HL-60/S4 treated with phorbol 12-myristate 13-acetate at 8.2 ng/mL for 4 days and 3 days (cell line): ENCODE results near the gene CADPS2.

Source experiments
- in situ Hi-C: fragments of 300-500 bp; cut with MboI; formaldehyde crosslinking; loops from 2 replicates; pipeline ENCODE4 v1.15.0; 2022; ENCODE audit warnings: low sequenced_read_pairs

The CADPS2 gene

GRCh38 chr7:122789156-122789555 lies 97.1 kb downstream of the CADPS2 start:
- in situ Hi-C loops: no loop called here

GRCh38 chr7:122770686-122771335 lies 115.4 kb downstream of the CADPS2 start:
- in situ Hi-C loops: no loop called here

DNA sequence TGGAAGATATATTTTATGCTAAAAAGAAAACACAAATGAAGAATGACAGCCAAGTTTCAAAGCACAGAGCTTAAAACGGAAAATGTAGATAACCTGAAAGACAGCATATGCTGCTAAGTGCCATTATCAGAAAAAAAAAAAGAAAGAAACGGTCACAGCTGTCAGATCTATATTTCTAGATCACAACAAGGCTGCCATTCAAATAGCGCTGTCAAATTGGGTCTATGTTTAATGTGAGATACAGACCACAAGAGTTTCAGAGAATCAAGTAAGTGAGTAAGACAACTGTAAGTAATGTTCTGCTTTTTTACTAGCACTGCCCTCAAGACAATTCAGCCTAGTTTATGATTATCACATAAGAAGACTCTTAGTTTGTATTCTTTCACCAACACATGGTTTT lies 117.4 kb downstream of the CADPS2 start:
- in situ Hi-C loops: no loop called here

GRCh38 chr7:122767339-122767738 lies 118.9 kb downstream of the CADPS2 start:
- in situ Hi-C loops: no loop called here

DNA sequence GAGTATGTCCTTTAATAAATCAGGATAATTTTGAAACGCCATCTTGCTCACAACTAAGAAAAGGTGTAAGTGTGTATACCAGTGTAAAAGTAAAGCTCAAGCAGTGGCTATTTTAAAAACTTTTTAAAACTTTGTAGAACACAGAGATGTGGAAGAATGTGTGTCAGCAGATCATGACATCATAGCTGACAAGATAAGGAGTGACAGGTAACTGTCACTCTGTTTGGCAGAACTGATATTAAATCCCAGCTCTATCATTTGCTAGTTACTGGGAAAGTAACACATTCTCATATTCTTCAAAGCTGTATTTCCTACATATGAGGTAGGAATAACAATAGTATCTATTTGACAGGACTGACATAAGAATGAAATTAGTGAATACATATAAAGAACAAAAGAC lies 119.7 kb downstream of the CADPS2 start:
- in situ Hi-C loops: no loop called here

DNA sequence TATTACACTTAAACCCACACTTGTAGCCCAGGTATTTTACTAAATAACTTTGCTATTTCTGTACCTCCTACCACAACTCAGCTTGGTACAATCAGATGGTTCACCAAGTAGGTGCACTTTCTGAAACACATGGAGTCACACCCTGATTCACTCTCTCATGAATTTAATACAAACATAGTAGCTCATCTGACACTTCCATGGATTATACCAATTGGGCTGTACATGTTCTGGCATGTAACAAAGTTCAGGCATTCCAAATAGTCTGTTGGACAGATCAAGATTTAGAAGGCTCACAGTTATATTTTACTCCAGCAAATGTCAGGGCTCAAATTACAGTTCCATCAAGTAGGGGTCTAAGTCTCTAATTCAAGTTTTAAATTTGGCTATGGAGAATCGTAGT lies 121.4 kb downstream of the CADPS2 start:
- in situ Hi-C loops: no loop called here

- in situ Hi-C loops: no loop called here
These were observed 122.2 kb downstream of the CADPS2 start for GRCh38 chr7:122764020-122764419.

DNA sequence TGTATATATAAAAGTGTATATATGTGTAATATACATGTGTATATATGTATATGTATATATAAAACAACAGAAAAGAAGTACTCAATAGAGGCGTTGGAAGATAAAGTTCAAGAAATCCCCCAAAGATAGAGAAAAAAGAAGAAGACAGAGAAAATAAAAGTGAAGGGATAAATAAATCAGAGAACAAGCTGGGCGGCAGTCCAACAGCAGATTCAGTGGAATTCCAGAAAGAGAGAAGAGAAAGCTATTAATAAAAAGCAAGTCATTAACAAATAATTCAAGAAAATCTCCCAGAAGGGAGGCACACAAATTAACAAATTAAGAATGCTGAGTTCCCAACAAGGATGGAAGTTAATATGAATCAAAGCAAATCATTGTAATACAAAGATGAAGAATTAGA lies 124.2 kb downstream of the CADPS2 start:
- in situ Hi-C loops: no loop called here

GRCh38 chr7:122758501-122758900 lies 127.8 kb downstream of the CADPS2 start:
- in situ Hi-C loops: no loop called here

GRCh38 chr7:122756860-122757259 lies 129.4 kb downstream of the CADPS2 start:
- in situ Hi-C loops: no loop called here

DNA sequence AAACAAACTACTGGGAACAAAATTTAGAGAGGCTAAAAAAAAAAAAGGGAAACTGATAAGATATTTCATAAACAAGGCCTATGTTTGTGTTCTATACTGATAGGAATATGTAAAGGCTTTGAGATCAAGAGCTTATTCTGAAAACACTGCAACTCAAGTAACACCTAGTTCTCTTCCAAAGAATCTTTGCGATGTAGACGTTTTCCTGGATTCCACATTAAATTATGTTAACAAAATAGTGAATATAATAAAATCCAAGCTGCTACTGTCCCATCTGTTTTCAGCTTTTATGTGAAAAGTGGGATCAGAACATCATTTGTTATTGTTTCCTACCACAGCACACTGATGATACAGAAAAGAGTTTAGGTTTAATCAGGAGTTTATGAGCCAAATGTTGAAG lies 130.6 kb downstream of the CADPS2 start:
- in situ Hi-C loops: no loop called here

DNA sequence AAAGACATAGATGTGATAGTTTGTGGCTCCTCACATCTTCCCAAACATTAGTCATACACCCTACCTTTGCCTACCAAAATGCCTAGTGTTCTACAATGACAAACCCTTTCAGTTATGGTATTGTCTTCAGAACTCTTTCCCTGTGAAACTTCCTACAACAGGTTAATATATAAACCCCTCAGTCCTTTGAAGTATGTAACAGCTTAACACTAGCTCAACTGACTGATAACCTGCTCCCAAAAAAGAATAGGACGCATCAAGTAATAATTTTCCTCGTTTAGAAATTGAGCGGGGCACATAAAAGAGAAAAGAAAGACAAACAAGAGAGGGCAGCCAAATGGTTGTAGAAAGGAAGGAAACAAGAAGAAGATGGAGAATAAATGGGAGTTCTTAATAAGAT lies 133.7 kb downstream of the CADPS2 start:
- in situ Hi-C loops: no loop called here

GRCh38 chr7:122750389-122750788 lies 135.9 kb downstream of the CADPS2 start:
- in situ Hi-C loops: no loop called here

GRCh38 chr7:122748195-122748594 lies 138.1 kb downstream of the CADPS2 start:
- in situ Hi-C loops: no loop called here

DNA sequence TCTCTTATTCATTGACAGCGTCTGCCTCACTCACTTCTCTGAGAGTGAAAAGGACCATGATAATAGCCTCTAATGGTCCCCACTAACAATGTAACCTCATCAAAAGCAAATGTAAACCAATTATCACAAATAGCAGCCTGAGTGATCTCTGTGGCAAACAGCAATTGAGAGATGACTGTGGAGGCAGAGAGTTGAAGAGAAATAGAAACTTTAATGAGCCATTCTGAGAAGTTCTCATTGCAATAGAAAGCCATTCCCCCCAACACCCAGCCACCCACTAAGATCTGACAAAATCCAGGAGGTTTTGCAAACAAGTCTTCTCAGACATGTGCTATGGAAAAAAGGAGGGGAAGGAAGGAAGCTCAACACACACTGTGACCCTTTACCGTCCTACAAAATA lies 139.3 kb downstream of the CADPS2 start:
- in situ Hi-C loops: no loop called here

- in situ Hi-C loops: no loop called here
These were observed 143.0 kb downstream of the CADPS2 start for GRCh38 chr7:122743211-122743610.

DNA sequence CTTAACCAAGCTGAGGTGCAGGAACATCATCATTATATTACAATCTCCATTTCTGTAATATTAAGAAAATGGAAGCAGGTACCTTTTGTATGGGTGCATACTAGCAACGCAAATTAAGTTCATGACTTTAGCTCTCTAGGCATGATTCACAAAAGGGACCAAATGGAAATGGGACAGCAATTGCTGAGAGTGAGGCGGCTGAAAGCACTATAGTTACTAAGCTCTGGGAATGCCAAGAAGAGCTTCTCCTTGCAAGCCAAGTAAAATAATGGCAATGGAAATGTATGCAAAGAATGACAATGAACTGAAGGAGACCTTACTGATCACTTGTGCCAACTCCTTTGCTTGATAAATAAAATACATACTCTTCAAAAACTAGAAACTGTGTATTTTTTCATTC lies 147.3 kb downstream of the CADPS2 start:
- in situ Hi-C loops: no loop called here

- in situ Hi-C loops: no loop called here
These were observed 150.1 kb downstream of the CADPS2 start for GRCh38 chr7:122736183-122736582.

- in situ Hi-C loops: no loop called here
These were observed 158.5 kb downstream of the CADPS2 start for GRCh38 chr7:122727759-122728158.

DNA sequence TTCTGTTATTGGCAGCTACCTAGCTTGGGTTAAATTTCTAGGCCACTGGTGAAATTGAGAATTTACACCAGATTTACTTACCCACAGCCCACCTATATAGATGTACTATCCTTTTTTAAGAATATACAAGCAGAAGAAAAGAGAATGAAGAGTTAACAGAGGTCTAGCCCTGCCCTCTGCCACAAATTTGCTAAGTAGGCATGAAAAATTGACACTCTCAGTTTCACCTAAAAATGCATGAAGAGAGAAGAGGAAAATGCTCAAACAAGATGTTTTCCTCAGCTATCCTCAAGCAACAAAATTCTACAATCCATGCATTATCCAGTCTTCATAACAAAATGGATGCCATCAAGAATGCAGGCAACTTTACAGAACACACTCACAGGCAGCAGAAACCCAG lies 158.9 kb downstream of the CADPS2 start:
- in situ Hi-C loops: no loop called here

- in situ Hi-C loops: no loop called here
These were observed 159.4 kb downstream of the CADPS2 start for GRCh38 chr7:122726881-122727280.

DNA sequence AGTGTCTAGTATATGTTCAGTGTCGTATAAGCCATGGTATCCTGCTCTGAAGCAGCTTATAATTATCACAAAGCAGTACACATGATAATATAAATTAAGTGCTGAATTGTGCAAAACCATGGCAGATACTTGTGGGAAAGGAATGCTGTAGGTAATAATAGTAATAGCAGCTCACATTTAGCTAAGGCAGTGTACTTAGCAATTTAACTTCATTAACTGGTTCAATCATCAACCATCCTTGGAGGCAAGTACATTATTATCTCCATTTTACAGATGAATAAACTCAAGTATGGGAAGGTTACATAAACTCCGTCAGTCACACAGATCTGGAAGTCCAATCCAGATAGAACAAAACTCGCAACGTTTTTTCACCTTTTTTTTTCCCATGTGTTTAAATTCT lies 161.9 kb downstream of the CADPS2 start:
- in situ Hi-C loops: no loop called here

GRCh38 chr7:122719010-122719578 lies 167.2 kb downstream of the CADPS2 start:
- in situ Hi-C loops: no loop called here
